SU-DHL-6 (cell line): ENCODE results near the gene VEGFB.

ENCODE experiments used
- CTCF ChIP-seq: fragments of 200-600 bp; sonication (generic); IDR thresholded peaks from one replicate; pipeline ENCODE4 v1.5.1; 2017; ENCODE audit warnings: antibody characterized with exemption, mild to moderate bottlenecking, low read length, moderate library complexity; ENCODE audit not compliant: insufficient read depth, poor library complexity, severe bottlenecking
- EZH2phosphoT487 ChIP-seq: fragments of 200-600 bp; sonication (generic), shearing (Covaris generic); conservative IDR thresholded peaks from 2 replicates; pipeline ENCODE4 v1.6.1; 2018; ENCODE audit warnings: mild to moderate bottlenecking, antibody characterized with exemption, low read length, moderate library complexity, mixed read lengths

- TF ChIP-seq CTCF (no peak), EZH2phosphoT487 (no peak)
Measured at GRCh38 chr11:64275841-64276240, 41.5 kb downstream of the VEGFB start.
